KBM-7 (cell line): ENCODE data around the gene SYCE3.

ENCODE experiments used
- DNase-seq: peaks from one replicate; pipeline ENCODE4 v3.0.0-alpha.2; 2015
- in situ Hi-C: fragments of 300-500 bp; cut with MboI; formaldehyde crosslinking; loops from 2 replicates; pipeline ENCODE4 v1.14.3; 2020; ENCODE audit warnings: low sequenced_read_pairs, low pct_unique_long_range_greater_than_20kb, mixed read lengths

Gene SYCE3

DNA sequence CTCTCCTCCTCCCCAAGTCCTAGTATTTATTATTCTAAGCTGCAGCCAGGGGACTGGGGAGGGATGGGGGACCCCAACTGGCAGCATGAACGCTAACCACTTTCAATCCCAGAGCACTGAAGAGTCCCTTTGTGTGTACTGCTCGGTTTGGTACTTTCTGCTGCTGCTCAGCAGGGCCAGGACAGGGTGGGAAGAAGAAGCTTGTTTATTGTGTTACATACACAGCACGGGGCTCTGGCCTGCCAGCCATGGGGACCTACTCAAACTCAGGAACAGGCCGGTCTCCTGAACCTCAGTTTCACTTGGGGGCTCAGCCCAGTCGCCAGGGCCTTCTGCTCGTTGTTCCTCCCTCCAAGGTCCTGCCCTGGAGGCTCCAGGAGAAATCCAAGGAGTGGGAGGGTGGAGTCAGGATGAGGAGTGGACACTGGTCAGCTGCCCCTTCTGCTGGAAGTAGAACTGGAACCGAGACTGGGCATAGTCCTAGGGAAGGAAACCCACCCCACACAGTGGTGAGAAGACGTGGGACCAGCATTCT lies 16.1 kb upstream of the SYCE3 start:
- in situ Hi-C loops = no loop called here
- DNase-seq = no peak

DNA sequence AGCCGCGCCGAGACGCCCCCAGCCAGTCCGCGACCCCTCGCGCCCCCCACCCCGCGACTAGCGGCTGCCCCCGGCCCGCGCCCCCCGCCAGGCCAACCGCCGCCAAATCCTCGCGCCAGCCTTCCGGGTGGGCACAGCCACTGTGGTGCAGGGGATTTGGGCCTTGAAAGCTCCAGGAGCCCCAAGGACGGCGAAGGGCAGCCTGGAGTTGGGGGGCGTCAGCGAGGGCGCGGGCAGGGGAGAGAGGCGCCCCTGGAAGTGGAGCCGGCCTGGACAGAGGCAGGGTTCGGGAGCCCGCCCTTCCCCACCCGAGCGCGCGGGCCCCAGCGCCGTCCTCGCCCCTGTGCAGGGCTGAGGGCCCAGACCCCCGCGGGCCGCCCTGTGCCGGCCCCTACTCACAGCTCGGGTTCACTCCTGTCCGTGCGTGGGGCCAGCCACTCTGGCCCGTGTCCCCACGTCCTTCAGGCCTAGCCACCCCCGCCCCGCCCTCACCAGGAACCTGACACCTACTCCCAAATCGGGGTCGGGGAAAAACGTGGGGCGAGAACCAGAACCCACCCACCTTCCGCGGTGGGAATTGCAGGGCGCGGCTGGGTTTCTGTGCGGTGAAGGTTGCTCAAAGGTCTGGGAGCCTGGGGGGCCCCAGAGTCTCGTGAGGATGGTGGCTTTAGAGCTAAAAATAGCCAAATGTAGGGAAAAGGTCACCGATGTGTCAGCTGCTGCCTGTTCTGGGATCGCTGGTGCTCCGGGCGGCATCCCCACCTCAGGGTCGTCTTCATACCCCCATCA lies 15.5 kb upstream of the SYCE3 start, which contains the start of gene CPT1B:
TSS of gene CPT1B (minus strand) at position 441 of the 789 bp plus-strand sequence. CDS start 512 bp downstream, outside the sequence.
- no peak for DNase-seq
- in situ Hi-C loops = no loop called here

DNA sequence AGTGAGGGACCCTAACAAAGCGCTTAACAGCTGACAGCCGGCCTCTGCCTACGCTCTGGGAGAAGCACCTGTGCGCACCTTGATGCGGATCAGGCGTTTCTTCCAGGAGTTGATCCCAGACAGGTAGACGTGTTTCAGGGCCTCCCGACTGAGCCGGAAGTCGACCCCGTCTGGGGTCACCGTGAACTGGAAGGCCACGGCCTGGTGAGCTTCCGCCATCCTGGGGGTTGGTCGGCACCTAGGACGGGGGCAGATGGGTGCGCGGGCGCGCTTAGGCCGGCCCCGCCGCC lies 14.9 kb upstream of the SYCE3 start:
- in situ Hi-C loops = no loop called here
- no peak for DNase-seq

DNA sequence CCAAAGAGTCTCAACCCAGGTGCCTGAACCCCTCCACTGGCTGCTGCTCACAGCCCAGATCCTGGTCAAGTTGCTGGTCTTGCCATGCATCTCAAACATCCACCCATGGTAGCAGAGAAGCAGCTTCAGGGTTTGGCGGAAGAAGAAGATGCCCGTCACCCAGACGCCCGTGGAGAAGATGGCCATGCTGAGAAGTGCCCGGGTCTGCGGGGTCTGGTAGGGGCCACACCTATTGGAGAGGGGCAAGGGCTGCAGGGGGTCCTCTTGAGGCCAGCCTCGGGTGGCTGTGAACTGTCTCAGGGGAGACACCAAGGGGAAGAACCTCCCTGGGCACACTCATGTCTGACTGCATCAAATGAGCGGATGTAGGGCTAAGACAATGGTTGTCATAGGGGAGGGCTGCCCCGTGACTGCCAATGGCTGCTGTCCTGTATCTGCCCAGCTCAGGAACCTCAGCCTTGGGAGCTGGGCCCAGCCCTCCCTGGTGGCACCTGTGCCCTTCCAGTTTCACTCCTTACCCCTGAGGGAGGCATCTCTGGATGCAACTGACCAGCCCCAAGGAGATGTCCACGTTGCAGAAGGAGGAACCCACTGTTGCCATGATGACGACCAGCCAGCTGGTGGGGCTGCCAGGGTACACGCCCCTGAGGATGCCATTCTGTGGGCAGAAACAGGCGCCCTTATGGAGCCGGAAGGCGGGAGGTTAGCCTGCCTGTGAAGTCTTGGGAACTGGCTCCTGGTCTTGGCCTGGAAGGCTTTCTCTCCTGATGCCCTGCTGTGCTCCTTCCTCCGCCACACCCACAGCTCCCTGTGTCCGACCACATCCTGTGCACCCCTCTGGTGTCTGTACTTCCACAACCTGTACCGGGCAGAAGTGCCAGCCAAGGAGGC lies 14.3 kb upstream of the SYCE3 start:
- in situ Hi-C loops = no loop called here
- no peak for DNase-seq

DNA sequence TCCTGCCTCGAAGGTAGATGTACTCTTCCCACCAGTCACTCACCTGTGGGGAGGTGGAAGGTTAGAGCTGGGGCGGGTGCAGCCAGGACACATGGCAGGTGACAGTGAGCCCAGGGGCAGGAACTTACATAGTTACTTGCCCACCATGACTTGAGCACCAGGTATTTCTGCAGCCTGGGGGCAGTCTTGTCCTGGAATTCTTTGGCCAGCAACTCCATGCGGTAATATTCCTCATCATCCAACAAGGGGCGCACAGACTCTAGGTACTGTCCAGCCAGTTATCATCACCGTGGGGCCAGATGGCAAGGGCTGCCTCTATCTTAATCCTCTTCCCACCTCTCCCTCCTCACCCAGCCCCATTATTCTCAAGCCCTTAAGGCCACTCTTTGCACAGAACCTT lies 13.4 kb upstream of the SYCE3 start:
- in situ Hi-C loops = no loop called here
- peak; percentile 56 for DNase-seq

DNA sequence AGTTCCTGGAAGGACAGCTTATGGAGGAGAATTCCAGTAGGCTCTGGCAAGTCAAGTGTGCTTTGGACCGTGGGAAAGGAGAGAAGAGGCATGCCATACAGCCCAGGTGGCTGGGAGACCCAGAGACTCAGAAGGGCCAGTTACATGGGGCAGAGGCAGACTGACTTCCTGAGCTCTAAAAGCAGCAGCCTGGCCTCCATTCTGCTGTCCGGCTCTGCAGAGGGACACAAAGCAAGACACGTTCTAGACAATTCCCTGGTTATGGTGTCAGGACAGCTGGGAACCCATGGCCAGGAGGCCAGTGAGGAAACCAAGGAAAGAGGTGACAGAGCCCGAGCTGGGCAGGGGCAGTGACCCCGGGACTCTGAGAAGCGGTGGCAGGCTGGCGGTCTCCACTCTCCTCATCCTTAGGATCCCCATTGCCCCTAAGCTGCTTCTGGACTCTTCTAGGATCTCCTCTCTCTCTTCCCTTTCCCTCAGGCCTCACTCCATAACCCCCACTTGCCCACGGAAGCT lies 12.8 kb upstream of the SYCE3 start:
- in situ Hi-C loops = no loop called here
- no peak for DNase-seq

DNA sequence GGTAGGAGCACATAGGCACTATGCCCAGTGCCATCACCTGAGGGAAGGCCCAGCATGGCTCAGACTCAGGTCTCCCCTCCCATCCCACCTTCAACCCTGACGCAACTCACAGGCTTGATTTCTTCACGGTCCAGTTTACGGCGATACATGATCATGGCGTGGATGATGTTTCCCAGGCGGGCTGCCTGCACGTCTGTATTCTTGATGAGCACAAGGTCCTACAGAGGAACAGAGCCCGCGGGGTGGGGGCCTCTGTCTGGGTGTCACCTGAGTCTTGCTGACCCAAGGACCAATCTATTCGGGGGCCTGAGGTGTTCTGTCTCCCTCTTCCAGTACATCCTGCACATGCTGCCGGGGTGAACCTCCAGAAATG lies 11.7 kb upstream of the SYCE3 start:
- in situ Hi-C loops = no loop called here
- no peak for DNase-seq

DNA sequence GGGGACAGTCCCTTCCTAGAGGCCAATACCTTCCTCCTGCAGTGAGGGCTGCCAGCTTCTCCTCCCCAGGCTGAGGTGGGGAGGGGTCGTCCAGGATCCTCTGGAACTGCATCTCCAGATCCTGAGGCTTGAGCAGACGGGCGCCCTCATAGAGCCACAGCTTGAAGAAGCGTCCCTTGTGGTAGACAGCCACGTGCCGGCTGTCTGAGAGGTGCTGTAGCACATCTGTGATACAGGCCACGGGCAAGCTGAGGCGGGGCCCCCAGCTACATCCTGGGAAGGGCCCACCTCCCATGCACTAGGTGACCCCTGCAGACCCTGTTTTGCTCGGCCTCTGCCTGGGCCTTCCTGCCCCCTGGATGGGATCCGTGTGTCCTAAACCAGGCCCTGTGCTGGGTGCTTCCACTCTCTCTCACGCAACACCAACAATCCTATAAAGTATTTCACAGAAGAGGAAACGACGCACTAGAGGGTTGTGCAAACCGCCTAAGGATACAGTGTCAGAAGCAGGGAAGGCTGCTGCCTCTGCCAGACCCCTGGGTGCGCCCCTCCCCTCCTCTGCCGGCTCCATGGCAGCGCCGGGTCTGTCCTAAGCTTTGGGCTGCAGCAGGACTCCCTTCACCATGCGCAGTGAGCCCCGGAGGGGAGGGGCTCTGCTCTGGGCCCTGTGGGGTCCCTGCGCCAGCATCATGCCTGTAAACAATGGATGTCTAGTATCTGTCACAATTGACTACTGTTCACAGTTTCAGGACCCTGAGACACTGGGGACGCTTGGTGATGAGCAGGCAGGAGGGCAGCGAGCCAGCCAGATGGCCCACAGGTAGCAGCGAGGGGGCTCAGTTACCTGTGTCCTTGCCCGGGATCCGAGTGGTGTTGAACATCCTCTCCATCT lies 11.0 kb upstream of the SYCE3 start:
- in situ Hi-C loops = no loop called here
- no peak for DNase-seq

DNA sequence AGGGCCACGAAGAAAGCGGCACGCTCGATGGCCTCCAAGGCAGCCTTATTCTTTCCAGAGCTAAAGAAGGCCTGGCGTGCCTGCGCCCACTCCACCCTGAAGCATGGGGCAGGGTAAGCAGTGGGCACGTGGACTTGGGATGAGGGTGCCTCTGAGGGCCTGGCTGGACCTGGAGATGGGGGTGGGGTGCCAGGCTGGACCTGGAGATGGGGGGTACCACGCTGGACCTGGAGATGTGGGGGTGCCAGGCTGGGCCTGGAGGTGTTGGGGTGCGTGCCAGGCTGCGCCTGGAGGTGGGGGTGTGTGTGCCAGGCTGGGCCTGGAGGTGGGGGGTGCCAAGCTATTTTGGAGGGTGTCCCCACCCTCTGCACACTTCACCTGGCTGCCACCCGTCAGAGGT lies 10.2 kb upstream of the SYCE3 start:
- in situ Hi-C loops = no loop called here
- DNase-seq = no peak

DNA sequence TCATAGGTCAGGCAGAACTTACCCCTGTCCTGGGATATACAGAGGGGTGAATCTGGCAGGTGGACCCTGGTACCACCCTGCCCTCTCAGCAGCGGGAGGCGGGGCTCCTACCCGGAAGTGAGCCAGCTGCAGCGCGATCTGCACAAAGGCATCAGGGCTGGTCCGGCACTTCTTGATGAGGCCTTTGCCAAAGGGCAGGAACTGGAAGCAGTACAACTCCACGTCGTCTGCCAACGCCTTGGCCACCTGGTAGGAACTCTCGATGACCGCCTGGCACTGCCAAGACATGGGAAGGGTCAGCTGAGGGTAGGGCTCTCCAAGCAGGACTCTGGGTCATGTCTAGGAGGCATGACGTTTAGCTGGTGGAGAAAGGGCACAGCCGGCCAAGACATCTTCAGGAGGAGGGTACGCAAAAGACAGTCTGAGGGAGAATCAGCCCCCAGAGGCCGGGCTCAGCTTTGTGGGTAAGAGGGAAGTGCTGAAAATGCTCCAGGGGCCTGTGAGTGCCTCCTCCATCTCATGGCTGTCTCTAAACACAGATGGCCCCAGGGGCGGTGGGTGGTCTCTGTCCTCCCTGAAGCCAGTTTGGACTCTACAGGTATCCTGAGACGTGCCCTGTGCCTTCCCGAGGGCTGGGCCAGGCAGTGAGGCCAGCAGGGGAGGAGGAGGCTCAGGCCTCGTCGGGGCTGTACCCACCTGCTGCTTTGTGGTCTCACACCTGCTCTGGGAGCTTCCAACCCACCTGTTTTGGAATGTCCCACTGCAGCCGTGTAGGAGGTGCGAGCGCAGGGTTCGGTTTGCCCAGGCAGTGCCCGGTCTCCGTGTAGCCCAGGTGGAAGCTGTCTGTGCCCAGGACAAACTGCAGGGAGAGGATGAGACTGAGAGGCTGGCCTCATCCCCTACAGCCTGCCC lies 8.8 kb upstream of the SYCE3 start:
- DNase-seq = no peak
- in situ Hi-C loops = no loop called here

DNA sequence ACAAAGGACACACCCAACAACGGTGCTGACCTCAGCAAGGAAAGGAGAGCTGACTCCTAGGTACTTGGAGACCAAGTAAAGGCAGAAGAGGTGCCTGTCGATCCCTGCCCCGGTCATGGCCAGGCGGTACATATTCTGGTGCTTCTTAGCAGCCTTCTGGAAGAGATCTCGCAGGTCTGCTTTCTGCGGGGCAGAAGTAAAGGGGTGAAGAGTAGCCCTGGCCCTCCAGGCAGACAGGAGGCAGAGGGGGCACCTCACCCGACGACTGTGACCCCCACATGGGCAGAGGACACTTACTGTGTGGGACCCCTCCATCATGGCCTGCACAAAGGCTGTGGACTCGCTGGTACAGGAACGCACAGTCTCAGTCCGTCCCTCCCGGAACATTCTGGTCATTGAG lies 8.1 kb upstream of the SYCE3 start:
- in situ Hi-C loops = no loop called here
- DNase-seq = no peak

DNA sequence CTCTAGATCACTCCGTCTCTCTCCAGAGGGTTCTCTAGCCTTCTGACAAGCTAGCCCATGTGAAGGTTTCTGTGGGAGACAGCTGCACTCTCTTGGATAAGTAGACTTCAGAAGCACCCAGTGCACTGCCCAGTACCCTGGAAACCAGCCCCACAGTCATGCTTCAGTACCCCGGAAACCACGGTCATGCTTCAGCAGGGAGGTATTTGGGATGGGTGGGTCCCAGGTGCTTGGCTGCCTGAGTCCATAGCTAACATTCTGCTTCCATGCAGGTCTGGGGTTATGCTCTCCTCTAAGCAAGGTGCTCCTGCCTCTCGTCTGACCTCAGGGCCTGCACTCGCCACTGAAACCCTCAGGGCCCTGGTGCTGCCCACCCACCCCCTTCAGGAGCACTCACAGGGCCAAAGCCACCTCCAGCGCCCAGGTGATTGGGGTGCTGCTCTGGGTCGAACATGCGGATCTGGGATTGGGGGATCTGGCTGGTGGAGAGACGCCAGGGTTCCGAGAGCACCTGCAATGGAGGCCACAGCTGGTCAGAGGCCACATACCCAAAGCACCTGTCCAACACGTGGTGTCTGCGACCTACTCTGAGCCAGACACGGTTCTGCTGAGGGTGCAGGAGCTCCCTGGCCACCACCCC lies 7.3 kb upstream of the SYCE3 start:
- in situ Hi-C loops = no loop called here
- DNase-seq = no peak

DNA sequence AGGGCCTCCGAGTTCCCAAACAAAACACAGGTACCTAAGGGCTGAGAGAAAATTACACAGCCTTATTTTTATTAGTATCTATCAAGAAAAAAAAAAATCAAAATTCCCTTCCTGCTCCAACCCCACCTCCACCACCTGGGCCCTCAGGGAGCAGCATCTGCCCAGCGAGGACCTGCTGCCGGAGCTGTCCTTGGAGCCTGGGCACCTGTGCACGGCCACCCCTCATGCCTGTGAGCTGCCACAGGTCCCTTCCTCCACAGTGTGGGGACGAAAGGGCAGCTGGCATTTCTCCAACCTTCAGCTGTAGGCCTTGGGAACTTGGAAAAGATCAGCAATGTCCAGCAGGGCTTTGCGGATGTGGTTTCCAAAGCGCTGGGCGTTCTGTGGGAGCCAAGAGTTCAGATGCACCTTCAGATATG lies 6.3 kb upstream of the SYCE3 start:
- in situ Hi-C loops = no loop called here
- no peak for DNase-seq

DNA sequence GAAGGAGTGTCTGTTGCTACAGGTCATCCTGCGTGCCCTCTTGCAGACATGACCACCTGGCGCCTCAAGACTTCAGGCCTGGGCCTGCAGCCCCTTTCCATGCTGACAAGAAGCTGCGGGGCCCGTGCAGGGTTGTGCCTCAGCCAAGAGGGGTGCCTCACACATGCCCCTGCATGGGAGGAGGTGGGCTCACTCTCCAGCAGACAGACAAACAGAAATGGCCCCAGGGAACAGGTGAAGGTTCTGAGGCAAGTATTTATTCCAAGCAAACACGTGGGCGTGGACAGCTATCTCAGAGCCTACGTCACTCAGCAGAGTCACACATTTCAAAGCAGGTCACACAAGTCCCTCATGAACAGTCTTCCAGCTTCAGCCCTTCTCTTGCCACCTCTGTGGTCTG lies 5.9 kb upstream of the SYCE3 start:
- no peak for DNase-seq
- in situ Hi-C loops = no loop called here

DNA sequence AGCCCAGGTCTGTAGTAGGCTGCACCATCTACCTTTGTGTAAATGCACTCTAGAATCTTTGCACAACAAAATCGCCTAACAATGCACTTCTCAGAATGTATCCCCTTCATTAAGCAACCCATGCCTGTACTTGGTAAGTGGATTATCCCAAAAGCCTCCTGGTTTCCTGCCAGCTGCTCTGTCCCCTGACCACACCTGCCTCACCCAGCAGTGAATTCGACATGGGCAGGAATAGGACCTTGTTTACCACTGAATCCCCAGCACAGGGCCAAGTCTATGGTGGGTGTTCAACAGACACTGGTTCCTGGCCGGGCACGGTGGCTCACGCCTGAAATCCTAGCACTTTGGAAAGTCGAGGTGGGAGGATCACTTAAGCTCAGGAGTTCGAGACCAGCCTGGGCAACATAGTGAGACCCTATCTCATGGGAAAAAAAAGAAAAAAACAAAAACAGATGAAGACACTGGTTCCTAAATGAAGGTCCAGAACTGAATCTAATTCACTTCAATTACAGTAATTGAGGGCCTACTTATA lies 5.1 kb upstream of the SYCE3 start:
- in situ Hi-C loops = no loop called here
- no peak for DNase-seq

DNA sequence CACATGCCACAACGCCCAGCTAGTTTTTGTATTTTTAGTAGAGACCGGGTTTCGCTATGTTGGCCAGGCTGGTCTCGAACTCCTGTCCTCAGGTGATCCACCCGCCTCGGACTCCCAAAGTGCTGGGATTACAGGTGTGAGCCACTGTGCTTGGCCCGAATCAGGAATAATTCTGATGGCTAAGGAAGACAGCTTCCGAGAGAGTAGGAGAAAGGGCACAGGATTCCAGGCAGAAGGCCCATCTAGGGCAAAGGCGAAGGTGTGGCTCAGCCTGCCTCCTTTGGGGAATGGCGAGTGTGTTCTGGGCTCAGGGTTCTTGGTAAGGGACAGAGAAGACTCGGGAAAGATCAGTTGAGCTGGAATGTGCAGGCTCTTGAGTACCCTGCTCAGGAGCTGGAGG lies 1.6 kb upstream of the SYCE3 start:
- in situ Hi-C loops = no loop called here
- no peak for DNase-seq

DNA sequence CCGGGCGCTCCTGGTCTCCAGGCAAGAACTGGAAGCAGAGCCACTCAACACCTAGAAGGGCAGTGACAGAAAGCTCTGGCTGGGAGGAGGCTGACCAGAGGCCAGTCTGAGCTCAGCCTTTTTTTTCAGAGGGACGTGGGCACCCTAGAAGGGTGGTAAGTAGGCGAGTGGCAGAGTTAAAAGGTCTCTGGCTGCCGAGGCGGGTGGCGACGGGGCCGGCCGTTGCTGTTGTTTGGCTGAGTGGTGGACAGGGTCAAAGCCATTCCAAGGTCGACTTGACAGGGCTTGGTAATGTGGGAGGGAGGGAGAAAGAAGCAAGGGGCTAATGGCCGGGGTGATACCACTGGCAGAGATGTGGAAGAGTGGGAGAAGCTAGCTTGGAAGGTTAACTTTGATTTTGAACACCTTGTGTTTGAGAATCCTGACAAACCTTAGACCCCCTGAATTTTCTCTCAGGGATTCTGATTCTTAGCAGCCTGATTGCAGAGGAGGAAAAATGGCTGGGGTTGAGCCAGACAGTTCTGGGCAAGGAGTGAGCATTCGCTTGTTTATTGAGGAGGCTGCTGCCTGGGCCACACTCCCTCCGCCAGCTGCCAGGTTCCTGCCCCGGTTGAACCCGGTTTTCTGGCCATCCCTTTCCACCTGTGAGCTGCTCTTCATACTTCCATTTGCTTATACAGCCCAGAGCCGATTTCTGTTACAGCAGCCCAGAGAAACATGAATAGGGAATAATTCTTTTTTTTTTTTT lies 868 bp upstream of the SYCE3 start:
- DNase-seq = no peak
- in situ Hi-C loops = no loop called here
